ENCODE data around the gene TNS4. TPM values are rescaled to one million over a fixed set of nuclear protein-coding genes. Genes with fewer than 3 reads are reported as not detected.

Gene TNS4
- total RNA-seq, 1 experiment from 2014 or later = 36.6 TPM

- no peaks in the 10 kb centered on the region for H3K9me2 ChIP-seq (ENCODE audit: insufficient read depth)
- CTCF ChIA-PET = no interaction called here
- POLR2A ChIA-PET = interaction anchor here (2.5 kb wide), 1 partner anchor 9 kb away, joined by 7 read pairs; no protein-coding TSS in a partner anchor
- no TSS peak for BruUV-seq (replicated peaks)
- H3K4me3 ChIP-seq (replicated peaks in 1 of 2; ENCODE audit: low read depth in 1 of 2, low read length in 2 of 2) = no peak overlapping the region
- no peak for TF ChIP-seq SIN3A (IDR thresholded peaks at IDR 0.05; ENCODE audit: low read depth)
- TF ChIP-seq CEBPB (IDR thresholded peaks at IDR 0.05; ENCODE audit: low read depth) = no peak
- no peaks in the 10 kb centered on the region for H4K20me1 ChIP-seq (ENCODE audit: insufficient read depth)
- DNase-seq (ENCODE audit: low read depth, low spot score) (no peak), ATAC-seq (no peak)
- peaks cover 34% of the 10 kb centered on the region for H3K79me2 ChIP-seq (ENCODE audit: insufficient read depth, low read length)
- no peak overlapping the region for H3K27ac ChIP-seq (ENCODE audit: low read depth, low read length)
- intact Hi-C loops (cut with micrococcal nuclease) = no loop called here
- no peaks in the 10 kb centered on the region for H3K9me3 ChIP-seq (ENCODE audit: control insufficient read depth in 1 of 2, insufficient read depth in 1 of 2, low read depth in 1 of 2, low read length in 2 of 2)
- H3K9ac ChIP-seq (ENCODE audit: low read length) = no peak overlapping the region
- H3K36me3 ChIP-seq (ENCODE audit: control insufficient read depth in 1 of 2, insufficient read depth in 2 of 2, low read length in 2 of 2) = no peaks in the 10 kb centered on the region
- H3K4me2 ChIP-seq (ENCODE audit: low read length) = no peak overlapping the region
- no peaks in the 10 kb centered on the region for H3K27me3 ChIP-seq (ENCODE audit: insufficient read depth, low read length)
- H2AFZ ChIP-seq (ENCODE audit: low read depth, low read length, poor library complexity, severe bottlenecking) = no peak overlapping the region
- H3K4me1 ChIP-seq (ENCODE audit: control insufficient read depth in 1 of 2, insufficient read depth in 2 of 2, low read length in 2 of 2) = peaks cover 27 to 54% of the 10 kb centered on the region in 2 experiments
- RAD21 ChIA-PET (ENCODE audit: low non-redundant PET in 1 of 2, low total read pairs in 2 of 2, uncharacterized antibody in 2 of 2, unreplicated experiment in 2 of 2) = no interaction called here
Observed at GRCh38 chr17:40502716-40503115, 1.3 kb upstream of the TNS4 start.

GRCh38 chr17:40500709-40501108 is 714 bp downstream of the TNS4 start:
- Histone ChIP-seq H3K36me3 (ENCODE audit: control insufficient read depth in 1 of 2, insufficient read depth in 2 of 2, low read length in 2 of 2) (peaks cover 8 to 13% of the 10 kb centered on the region in 2 experiments), H3K4me1 (ENCODE audit: control insufficient read depth in 1 of 2, insufficient read depth in 2 of 2, low read length in 2 of 2) (peaks cover 27 to 50% of the 10 kb centered on the region in 2 experiments), H3K9me3 (ENCODE audit: control insufficient read depth in 1 of 2, insufficient read depth in 1 of 2, low read depth in 1 of 2, low read length in 2 of 2) (no peaks in the 10 kb centered on the region), H3K4me2 (ENCODE audit: low read length) (peak overlapping the region; percentile 99), H3K27me3 (ENCODE audit: insufficient read depth, low read length) (no peaks in the 10 kb centered on the region), H4K20me1 (ENCODE audit: insufficient read depth) (no peaks in the 10 kb centered on the region), H3K4me3 (replicated peaks in 1 of 2; ENCODE audit: low read depth in 1 of 2, low read length in 2 of 2) (peak overlapping the region; percentile 79 to 80), H2AFZ (ENCODE audit: low read depth, low read length, poor library complexity, severe bottlenecking) (no peak overlapping the region), H3K27ac (ENCODE audit: low read depth, low read length) (peak overlapping the region; percentile 41), H3K9me2 (ENCODE audit: insufficient read depth) (no peaks in the 10 kb centered on the region), H3K79me2 (ENCODE audit: insufficient read depth, low read length) (peaks cover 51% of the 10 kb centered on the region), H3K9ac (ENCODE audit: low read length) (peak overlapping the region; percentile 73)
- BruUV-seq (replicated peaks) = no TSS peak
- intact Hi-C loops (cut with micrococcal nuclease) = no loop called here
- DNase-seq (ENCODE audit: low read depth, low spot score) (no peak), ATAC-seq (peak; percentile 5; the same call in 1 of the 2 replicates)
- RAD21 ChIA-PET (ENCODE audit: low non-redundant PET in 1 of 2, low total read pairs in 2 of 2, uncharacterized antibody in 2 of 2, unreplicated experiment in 2 of 2) = no interaction called here
- no peak for TF ChIP-seq REST (IDR thresholded peaks at IDR 0.05; ENCODE audit: low read depth)
- no peak for TF ChIP-seq ELF1 (IDR thresholded peaks at IDR 0.05; ENCODE audit: borderline replicate concordance, low read depth)
- TF ChIP-seq SIN3A (IDR thresholded peaks at IDR 0.05; ENCODE audit: low read depth) = no peak
- no peak for TF ChIP-seq EZH2 (IDR thresholded peaks at IDR 0.05)
- no peak for TF ChIP-seq EZH2phosphoT487 (IDR thresholded peaks at IDR 0.05; ENCODE audit: borderline replicate concordance)
- TF ChIP-seq FOSL1 (IDR thresholded peaks at IDR 0.05; ENCODE audit: low read depth) = no peak
- TF ChIP-seq SP1 (IDR thresholded peaks at IDR 0.05; ENCODE audit: low read depth) = no peak
- TF ChIP-seq TCF7L2 (IDR thresholded peaks at IDR 0.05; ENCODE audit: borderline replicate concordance, extremely low read depth, insufficient read depth, insufficient read length) = no peak
- TF ChIP-seq RAD21 (IDR thresholded peaks at IDR 0.05; ENCODE audit: low read depth) = no peak
- TF ChIP-seq JUND (IDR thresholded peaks at IDR 0.05) = no peak
- CTCF ChIA-PET = interaction anchor here (1.7 to 3.0 kb wide), 3 partner anchors 24 to 59 kb away, joined by 5 to 17 read pairs (median 6); no protein-coding TSS in a partner anchor
- POLR2A ChIA-PET = interaction anchor here (1.3 kb wide), 1 partner anchor 19 kb away, joined by 7 read pairs; no protein-coding TSS in a partner anchor
